K562 (cell line): Measurements from ENCODE around the gene ATG4D. TPM values are rescaled to one million over a fixed set of nuclear protein-coding genes. Genes with fewer than 3 reads are reported as not detected.

Experiments
- ARID1B ChIP-seq: fragments of 450-650 bp; IDR thresholded peaks from 2 replicates; pipeline ENCODE4 v1.6.1; 2016; ENCODE audit warnings: antibody characterized with exemption, mild to moderate bottlenecking, inconsistent platforms
- BCOR ChIP-seq: fragments of 450-650 bp; IDR thresholded peaks from 2 replicates; pipeline ENCODE4 v1.6.1; 2016
- FOSL1 ChIP-seq: fragments of 200-800 bp; sonication (Bioruptor generic); conservative IDR thresholded peaks from 2 replicates; pipeline ENCODE4 v1.6.1; 2016; ENCODE audit warnings: missing genetic modification characterization, missing compliant biosample characterization
- FOXA3 ChIP-seq, 2 experiments: fragments of 450-650 bp in 1 of 2; sonication (generic) in 1 of 2; formaldehyde crosslinking; IDR thresholded peaks in 1 of 2; conservative IDR thresholded peaks in 1 of 2; 2 replicates each; pipeline versions ENCODE4 v1.4.0 to v1.8.0; 2020 to 2022; ENCODE audit warnings: mild to moderate bottlenecking in 2 of 2, missing genetic modification reagents in 1 of 2
- HDAC8 ChIP-seq: fragments of 450-650 bp; IDR thresholded peaks from 2 replicates; pipeline ENCODE4 v1.6.1; 2016; ENCODE audit warnings: mild to moderate bottlenecking, missing genetic modification characterization, moderate library complexity, missing compliant biosample characterization
- KLF1 ChIP-seq: fragments of 450-650 bp; IDR thresholded peaks from 2 replicates; pipeline ENCODE4 v1.6.1; 2016; ENCODE audit warnings: missing genetic modification characterization, missing compliant biosample characterization
- KLF13 ChIP-seq: fragments of 450-650 bp; IDR thresholded peaks from 2 replicates; pipeline ENCODE4 v1.6.1; 2016; ENCODE audit warnings: missing genetic modification characterization, low read depth, mild to moderate bottlenecking, missing compliant biosample characterization, moderate library complexity, borderline replicate concordance
- MYC ChIP-seq, 2 experiments: fragments of 250-450 bp in 1 of 2; sonication (Bioruptor Pico) in 1 of 2; IDR thresholded peaks; 2 replicates each; pipeline versions ENCODE4 v1.5.1 to v1.6.1; 2012 to 2021; ENCODE audit warnings: low read depth in 2 of 2, borderline replicate concordance in 1 of 2, improper control_type of control experiment in 1 of 2, low read length in 1 of 2, mild to moderate bottlenecking in 1 of 2, moderate library complexity in 1 of 2
- NR2C1 ChIP-seq, 2 experiments: fragments of 450-650 bp; IDR thresholded peaks; 2 replicates each; pipeline ENCODE4 v1.6.1; 2017; ENCODE audit warnings: mild to moderate bottlenecking in 2 of 2, antibody characterized with exemption in 1 of 2, inconsistent platforms in 1 of 2, missing compliant biosample characterization in 1 of 2, missing genetic modification characterization in 1 of 2
- SMARCB1 ChIP-seq: IDR thresholded peaks from 2 replicates; pipeline ENCODE4 v1.6.1; 2011; ENCODE audit warnings: improper control_type of control experiment, low read depth; ENCODE audit not compliant: insufficient read length
- SREBF1 ChIP-seq: fragments of 150-350 bp; IDR thresholded peaks from 2 replicates; pipeline ENCODE4 v1.6.1; 2014; ENCODE audit warnings: antibody characterized with exemption, low read depth, low read length, borderline replicate concordance
- STAT5A ChIP-seq: IDR thresholded peaks from 2 replicates; pipeline ENCODE4 v1.6.1; 2012; ENCODE audit warnings: low read length, inconsistent platforms, borderline replicate concordance
- SUPT5H ChIP-seq: fragments of 450-650 bp; IDR thresholded peaks from 2 replicates; pipeline ENCODE4 v1.6.1; 2016
- TAL1 ChIP-seq: fragments of 450-650 bp; IDR thresholded peaks from 2 replicates; pipeline ENCODE4 v1.6.1; 2016; ENCODE audit warnings: mild to moderate bottlenecking
- ZFP1 ChIP-seq: fragments of 450-650 bp; formaldehyde crosslinking; IDR thresholded peaks from 2 replicates; pipeline ENCODE4 v1.4.0; 2020; ENCODE audit warnings: mild to moderate bottlenecking, mixed read lengths
- ZKSCAN1 ChIP-seq: fragments of 150-350 bp; IDR thresholded peaks from 2 replicates; pipeline ENCODE4 v1.6.1; 2016; ENCODE audit warnings: low read depth, low read length
- ZNF140 ChIP-seq: fragments of 250-450 bp; sonication (Bioruptor Pico); IDR thresholded peaks from 2 replicates; pipeline ENCODE4 v1.8.0; 2021; ENCODE audit warnings: moderate library complexity, mild to moderate bottlenecking, inconsistent platforms
- ZNF217 ChIP-seq: sonication (generic); formaldehyde crosslinking; IDR thresholded peaks from 2 replicates; pipeline ENCODE4 v1.8.0; 2022; ENCODE audit warnings: mild to moderate bottlenecking, missing genetic modification reagents
- ZNF232 ChIP-seq: sonication (generic); formaldehyde crosslinking; IDR thresholded peaks from 2 replicates; pipeline ENCODE4 v1.8.0; 2022; ENCODE audit warnings: mild to moderate bottlenecking, missing genetic modification reagents
- ZNF316 ChIP-seq: fragments of 450-650 bp; IDR thresholded peaks from 2 replicates; pipeline ENCODE4 v1.6.1; 2016
- ZZZ3 ChIP-seq: fragments of 450-650 bp; IDR thresholded peaks from 2 replicates; pipeline ENCODE4 v1.6.1; 2016; ENCODE audit warnings: antibody characterized with exemption, mild to moderate bottlenecking, moderate library complexity
- polyA plus RNA-seq, 8 experiments: library from polyadenylated mRNA; depleted of rRNA in 4 of 8; stranded (reverse) in 5 of 8; unstranded in 3 of 8; fragments of >200 nt; fragmentation: Nextera tagmentation in 2 of 8; fragmentation: Illumina TruSeq in 1 of 8; extraction: Ambion mirVana in 2 of 8; extraction: Trizol in 1 of 8; gene quantifications; 2 replicates each; pipeline versions ENCODE4 v1.2.1 to v1.2.3, GENCODE V29; 2011 to 2014; ENCODE audit warnings: inconsistent platforms in 1 of 8, missing spikeins in 1 of 8
- total RNA-seq, 7 experiments: library from RNA; depleted of rRNA in 6 of 7; stranded (reverse); fragments of >200 nt in 6 of 7; fragmentation: Illumina TruSeq in 2 of 7; extraction: Trizol in 2 of 7; gene quantifications; 2 replicates each; pipeline versions ENCODE4 v1.2.1 to v1.2.3, GENCODE V29; 2011 to 2021; ENCODE audit warnings: low replicate concordance in 1 of 7
- TF ChIP-seq, protein P1 (sequence below): fragments of 450-650 bp; IDR thresholded peaks from one replicate; pipeline ENCODE4 v1.6.1; 2018; ENCODE audit warnings: mild to moderate bottlenecking, moderate library complexity; ENCODE audit not compliant: partially characterized antibody
- TF ChIP-seq, protein P2 (sequence below): fragments of 450-650 bp; formaldehyde crosslinking; IDR thresholded peaks from 2 replicates; pipeline ENCODE4 v1.4.0; 2020; ENCODE audit warnings: mild to moderate bottlenecking, moderate library complexity
- TF ChIP-seq, protein P3 (sequence below): sonication (generic); formaldehyde crosslinking; IDR thresholded peaks from 2 replicates; pipeline ENCODE4 v1.8.0; 2022; ENCODE audit warnings: mild to moderate bottlenecking, missing genetic modification reagents, borderline replicate concordance

Gene ATG4D
- total and polyA plus RNA-seq, 9 of the 15 experiments (the other 6 are each of a cell fraction or from before 2014, with no cell fraction given) = 0.51 to 66.1 (median 22.9) TPM

DNA sequence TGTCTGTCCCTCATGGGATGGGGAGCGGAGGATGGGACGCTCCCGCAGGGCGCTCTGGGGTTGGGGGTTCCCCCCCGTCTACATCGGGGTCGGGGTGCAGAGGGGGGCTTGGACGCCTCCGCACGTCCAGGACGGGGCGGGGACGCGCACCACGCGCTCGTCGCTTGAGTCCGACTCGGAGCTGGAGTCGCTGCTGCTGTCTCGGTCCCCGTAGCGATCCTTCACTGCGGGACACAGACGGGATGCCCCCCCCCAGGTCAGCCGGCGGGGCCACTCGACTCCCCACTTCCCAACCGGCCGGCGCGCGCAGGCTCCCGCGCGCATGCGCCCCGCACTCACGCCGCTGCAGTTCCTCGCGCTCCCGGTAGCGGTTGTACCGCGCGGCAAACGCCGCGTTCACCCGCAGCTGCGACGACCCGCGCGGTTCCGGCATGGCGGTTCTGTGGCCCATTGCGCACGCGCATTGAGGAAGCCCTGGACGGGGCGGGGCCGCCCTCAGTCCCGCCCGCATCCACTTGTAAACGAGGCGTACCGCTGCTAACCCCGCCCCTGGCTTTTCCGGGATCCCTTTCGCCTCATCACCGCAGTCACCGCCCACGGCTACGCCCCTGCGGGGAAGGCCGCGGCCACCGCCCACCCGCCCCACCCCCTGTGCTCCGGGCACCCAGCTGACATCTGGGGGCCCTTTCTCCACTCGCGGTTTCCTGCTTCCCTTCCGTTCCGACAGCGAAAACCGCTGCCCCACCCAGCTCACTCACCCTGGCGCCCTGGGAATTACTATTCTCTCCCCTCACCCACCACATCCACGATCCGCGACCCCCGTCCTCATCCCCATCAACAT, 22.1 kb downstream of the ATG4D start, which contains the start of gene KRI1 (continued):
- TF ChIP-seq, protein P1, sequence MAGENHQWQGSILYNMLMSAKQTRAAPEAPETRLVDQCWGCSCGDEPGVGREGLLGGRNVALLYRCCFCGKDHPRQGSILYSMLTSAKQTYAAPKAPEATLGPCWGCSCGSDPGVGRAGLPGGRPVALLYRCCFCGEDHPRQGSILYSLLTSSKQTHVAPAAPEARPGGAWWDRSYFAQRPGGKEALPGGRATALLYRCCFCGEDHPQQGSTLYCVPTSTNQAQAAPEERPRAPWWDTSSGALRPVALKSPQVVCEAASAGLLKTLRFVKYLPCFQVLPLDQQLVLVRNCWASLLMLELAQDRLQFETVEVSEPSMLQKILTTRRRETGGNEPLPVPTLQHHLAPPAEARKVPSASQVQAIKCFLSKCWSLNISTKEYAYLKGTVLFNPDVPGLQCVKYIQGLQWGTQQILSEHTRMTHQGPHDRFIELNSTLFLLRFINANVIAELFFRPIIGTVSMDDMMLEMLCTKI = no peak
- TF ChIP-seq MYC (IDR thresholded peaks at IDR 0.05; ENCODE audit: low read depth, low read length) = peak; percentile 90
- TF ChIP-seq MYC (CRISPR knock-in tag; IDR thresholded peaks at IDR 0.05; ENCODE audit: borderline replicate concordance, low read depth) = peak; percentile 79; the same call in 1 of the 2 replicates
- TF ChIP-seq ZKSCAN1 = 0 out of 2 replicates have a peak, but pooled peaks have one; percentile 19
- no peak for TF ChIP-seq ZNF217 (CRISPR knock-in tag)
- TF ChIP-seq, protein P2, sequence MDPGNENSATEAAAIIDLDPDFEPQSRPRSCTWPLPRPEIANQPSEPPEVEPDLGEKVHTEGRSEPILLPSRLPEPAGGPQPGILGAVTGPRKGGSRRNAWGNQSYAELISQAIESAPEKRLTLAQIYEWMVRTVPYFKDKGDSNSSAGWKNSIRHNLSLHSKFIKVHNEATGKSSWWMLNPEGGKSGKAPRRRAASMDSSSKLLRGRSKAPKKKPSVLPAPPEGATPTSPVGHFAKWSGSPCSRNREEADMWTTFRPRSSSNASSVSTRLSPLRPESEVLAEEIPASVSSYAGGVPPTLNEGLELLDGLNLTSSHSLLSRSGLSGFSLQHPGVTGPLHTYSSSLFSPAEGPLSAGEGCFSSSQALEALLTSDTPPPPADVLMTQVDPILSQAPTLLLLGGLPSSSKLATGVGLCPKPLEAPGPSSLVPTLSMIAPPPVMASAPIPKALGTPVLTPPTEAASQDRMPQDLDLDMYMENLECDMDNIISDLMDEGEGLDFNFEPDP = no peak
- no peak for TF ChIP-seq SREBF1
- TF ChIP-seq FOSL1 = no peak
- TF ChIP-seq ZNF316 = no peak
- no peak for TF ChIP-seq HDAC8 (tag)
- TF ChIP-seq SUPT5H = peak; percentile 76
- no peak for TF ChIP-seq ARID1B
- no peak for TF ChIP-seq STAT5A
- no peak; the same call in 1 of the 2 replicates for TF ChIP-seq ZNF232
- TF ChIP-seq ZFP1 (CRISPR knock-in tag) = no peak
- TF ChIP-seq FOXA3 (CRISPR knock-in tag; conservative IDR thresholded peaks at IDR 0.05 in 1 of 2, IDR thresholded peaks at IDR 0.05 in 1 of 2) = no peak
- 0 out of 2 replicates have a peak, but pooled peaks have one; percentile 43 for TF ChIP-seq KLF13 (tag)
- no peak for TF ChIP-seq ZNF140 (CRISPR knock-in tag)
- TF ChIP-seq, protein P3, sequence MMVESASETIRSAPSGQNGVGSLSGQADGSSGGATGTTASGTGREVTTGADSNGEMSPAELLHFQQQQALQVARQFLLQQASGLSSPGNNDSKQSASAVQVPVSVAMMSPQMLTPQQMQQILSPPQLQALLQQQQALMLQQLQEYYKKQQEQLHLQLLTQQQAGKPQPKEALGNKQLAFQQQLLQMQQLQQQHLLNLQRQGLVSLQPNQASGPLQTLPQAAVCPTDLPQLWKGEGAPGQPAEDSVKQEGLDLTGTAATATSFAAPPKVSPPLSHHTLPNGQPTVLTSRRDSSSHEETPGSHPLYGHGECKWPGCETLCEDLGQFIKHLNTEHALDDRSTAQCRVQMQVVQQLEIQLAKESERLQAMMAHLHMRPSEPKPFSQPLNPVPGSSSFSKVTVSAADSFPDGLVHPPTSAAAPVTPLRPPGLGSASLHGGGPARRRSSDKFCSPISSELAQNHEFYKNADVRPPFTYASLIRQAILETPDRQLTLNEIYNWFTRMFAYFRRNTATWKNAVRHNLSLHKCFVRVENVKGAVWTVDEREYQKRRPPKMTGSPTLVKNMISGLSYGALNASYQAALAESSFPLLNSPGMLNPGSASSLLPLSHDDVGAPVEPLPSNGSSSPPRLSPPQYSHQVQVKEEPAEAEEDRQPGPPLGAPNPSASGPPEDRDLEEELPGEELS (CRISPR knock-in tag) = no peak
- no peak for TF ChIP-seq TAL1
- TF ChIP-seq BCOR = no peak
- TF ChIP-seq NR2C1 (IDR thresholded peaks at IDR 0.05) = no peak
- no peak for TF ChIP-seq NR2C1 (tag; IDR thresholded peaks at IDR 0.05)
- no peak for TF ChIP-seq KLF1 (tag)
- TF ChIP-seq SMARCB1 = no peak
- TF ChIP-seq ZZZ3 = no peak
